GM06990 (cell line): ENCODE data around the gene RFPL4A.
"Not testable (repeated sequence)": the region's sequence is repeated elsewhere in the genome, so short reads cannot be mapped to it uniquely, and the experiment has no call there.

ENCODE experiments used
- DNase-seq: peaks from one replicate; pipeline ENCODE4 v3.0.0-alpha.2; 2011; ENCODE audit not compliant: insufficient read length; ENCODE audit errors: extremely low read depth
- H3K27me3 ChIP-seq: replicated peaks from 2 replicates; pipeline ENCODE4 v1.6.0; 2011; ENCODE audit warnings: low read length; ENCODE audit not compliant: control insufficient read depth, insufficient read depth
- H3K36me3 ChIP-seq: 2 replicates; pipeline ENCODE4 v1.5.1; 2011; ENCODE audit warnings: low read length; ENCODE audit not compliant: control insufficient read depth, insufficient read depth
- H3K4me3 ChIP-seq: replicated peaks from 2 replicates; pipeline ENCODE4 v1.5.1; 2011; ENCODE audit warnings: low read depth, mild to moderate bottlenecking, control low read depth, low read length
- TF ChIP-seq, protein P1 (sequence below): IDR thresholded peaks from 2 replicates; pipeline ENCODE4 v1.5.1; 2011; ENCODE audit warnings: low read length, control low read depth, mild to moderate bottlenecking, inconsistent platforms; ENCODE audit not compliant: insufficient read depth, poor library complexity, severe bottlenecking

RFPL4A gene

DNA sequence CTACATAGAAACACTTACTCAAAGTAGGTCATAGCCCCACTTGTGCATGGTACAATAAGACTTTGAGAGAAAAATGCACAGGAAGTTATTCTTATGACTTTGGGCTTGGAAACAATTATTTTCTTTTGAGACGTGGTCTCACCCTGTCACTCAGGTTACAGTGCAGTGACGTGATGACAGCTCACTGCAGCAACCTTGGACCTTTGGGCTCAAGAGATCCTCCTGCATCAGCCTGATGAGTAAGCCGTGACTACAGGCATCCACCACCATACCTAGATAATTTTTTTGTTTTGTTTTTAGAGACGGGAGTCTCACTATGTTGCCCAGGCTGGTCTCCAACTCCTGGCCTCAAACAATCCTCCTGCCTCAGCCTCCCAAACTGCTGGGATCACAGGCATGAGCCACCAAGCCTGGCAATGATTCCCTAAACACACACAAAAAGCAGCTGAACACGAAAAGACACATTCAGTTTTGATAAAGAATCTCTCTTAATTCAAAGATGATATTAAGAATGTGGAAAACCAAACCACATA, 38.6 kb upstream of the RFPL4A start:
- Histone ChIP-seq H3K36me3 (no peaks in the 10 kb centered on the region), H3K4me3 (no peak overlapping the region), H3K27me3 (no peaks in the 10 kb centered on the region)
- no peak for DNase-seq
- TF ChIP-seq, protein P1, sequence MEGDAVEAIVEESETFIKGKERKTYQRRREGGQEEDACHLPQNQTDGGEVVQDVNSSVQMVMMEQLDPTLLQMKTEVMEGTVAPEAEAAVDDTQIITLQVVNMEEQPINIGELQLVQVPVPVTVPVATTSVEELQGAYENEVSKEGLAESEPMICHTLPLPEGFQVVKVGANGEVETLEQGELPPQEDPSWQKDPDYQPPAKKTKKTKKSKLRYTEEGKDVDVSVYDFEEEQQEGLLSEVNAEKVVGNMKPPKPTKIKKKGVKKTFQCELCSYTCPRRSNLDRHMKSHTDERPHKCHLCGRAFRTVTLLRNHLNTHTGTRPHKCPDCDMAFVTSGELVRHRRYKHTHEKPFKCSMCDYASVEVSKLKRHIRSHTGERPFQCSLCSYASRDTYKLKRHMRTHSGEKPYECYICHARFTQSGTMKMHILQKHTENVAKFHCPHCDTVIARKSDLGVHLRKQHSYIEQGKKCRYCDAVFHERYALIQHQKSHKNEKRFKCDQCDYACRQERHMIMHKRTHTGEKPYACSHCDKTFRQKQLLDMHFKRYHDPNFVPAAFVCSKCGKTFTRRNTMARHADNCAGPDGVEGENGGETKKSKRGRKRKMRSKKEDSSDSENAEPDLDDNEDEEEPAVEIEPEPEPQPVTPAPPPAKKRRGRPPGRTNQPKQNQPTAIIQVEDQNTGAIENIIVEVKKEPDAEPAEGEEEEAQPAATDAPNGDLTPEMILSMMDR: no peak

DNA sequence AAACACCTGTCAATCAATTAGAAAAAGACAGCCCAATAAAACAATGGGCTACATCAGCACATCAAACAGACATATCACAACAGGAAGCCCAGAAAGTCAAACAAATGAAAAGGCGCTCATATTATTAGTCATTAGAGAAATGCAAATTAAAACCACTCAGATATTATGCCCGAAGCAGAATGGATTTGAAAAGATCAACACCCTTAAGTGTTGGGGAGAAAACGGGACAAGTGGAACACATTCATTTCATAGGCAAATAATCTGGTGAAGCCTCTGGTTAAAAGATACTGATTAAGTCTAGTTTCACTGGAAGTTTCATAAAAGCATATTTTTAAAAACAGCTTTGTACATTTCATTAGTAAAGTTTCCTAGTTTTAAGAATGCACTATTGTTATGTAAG, 38.1 kb upstream of the RFPL4A start:
- TF ChIP-seq, protein P1: no peak
- DNase-seq: no peak
- Histone ChIP-seq H3K36me3 (no peaks in the 10 kb centered on the region), H3K27me3 (no peaks in the 10 kb centered on the region), H3K4me3 (no peak overlapping the region)

DNA sequence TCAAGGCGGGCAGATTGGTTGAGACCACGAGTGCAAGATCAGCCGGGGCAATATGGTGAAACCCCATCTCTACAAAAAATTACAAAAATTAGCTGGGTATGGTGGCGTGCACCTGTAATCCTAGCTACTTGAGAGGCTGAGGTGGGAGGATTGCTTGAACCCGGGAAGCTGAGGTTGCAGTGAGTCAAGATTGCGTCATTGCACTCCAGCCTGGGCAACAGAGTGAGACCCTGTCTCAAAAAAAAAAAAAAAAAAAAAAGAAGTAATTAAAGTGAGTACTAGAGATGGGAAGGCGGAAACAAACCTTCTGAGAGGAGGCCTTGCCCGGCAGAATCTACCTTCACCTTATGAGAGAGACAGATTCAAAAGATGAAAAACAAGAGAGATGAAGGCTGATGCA, 35.4 kb upstream of the RFPL4A start:
- Histone ChIP-seq H3K36me3 (no peaks in the 10 kb centered on the region), H3K27me3 (no peaks in the 10 kb centered on the region), H3K4me3 (no peak overlapping the region)
- no peak for DNase-seq
- TF ChIP-seq, protein P1: no peak

DNA sequence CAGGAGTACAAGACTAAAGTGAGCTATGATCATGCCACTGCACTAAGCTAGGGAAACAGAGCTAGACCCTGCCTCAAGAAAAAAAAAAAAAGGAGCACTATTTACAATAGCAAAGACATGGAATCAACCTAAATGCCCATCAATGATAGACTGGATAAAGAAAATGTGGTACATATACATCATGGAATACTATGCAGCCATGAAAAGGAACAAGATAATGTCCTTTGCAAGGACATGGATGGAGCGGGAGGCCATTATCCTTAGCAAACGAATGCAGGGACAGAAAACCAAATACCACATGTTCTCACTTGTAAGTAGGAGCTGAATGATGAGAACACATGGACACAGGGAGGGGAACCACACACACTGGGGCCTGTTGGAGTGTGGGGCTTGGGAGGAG, 28.5 kb upstream of the RFPL4A start:
- not testable (repeated sequence) for H3K36me3 ChIP-seq, H3K27me3 ChIP-seq, H3K4me3 ChIP-seq, DNase-seq

DNA sequence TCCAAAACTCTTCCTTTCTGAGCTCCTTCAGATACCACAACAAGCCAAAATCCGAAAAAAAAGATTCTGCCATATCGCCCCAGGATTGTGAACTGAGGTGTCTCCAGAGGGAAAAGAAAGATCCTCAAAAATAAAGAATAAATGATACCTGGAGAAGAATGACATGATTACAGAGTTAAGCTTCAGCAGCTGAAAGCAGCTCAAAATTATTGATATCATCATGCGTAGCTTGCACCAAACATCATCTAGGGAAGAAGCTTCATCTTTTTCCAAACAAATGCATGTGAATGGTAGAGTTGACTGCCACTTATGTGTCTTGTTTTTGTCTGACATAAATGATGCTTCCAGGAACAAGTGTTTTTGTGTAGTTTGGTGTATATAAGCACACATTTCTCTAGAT, 20.6 kb upstream of the RFPL4A start, which contains the start of gene NLRP9:
Gene NLRP9, minus strand, starts transcription at position 101 of the 400 bp plus-strand sequence. Its CDS starts 28 bp downstream, at position 73.
- TF ChIP-seq, protein P1: no peak
- Histone ChIP-seq H3K36me3 (no peaks in the 10 kb centered on the region), H3K27me3 (no peaks in the 10 kb centered on the region), H3K4me3 (no peak within 1 kb of the TSS)
- DNase-seq: no peak

DNA sequence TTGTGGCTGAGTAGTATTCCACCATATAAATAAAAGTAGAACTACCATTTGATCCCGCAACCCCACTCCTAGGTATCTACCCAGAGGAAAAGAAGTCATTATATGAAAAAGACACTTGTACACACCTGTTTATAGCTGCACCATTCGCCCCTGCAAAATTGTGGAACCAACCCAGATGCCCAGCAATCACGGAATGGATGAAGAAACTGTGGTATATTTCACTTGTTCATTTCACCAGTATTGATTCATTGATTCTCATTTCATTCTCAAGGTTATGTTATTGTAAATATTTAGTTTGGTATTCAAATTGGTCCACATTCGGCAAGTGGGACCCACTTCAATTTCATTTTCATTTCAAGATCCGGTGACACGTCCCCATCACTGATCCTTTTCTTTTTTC, 8.2 kb upstream of the RFPL4A start:
- no peak for DNase-seq
- Histone ChIP-seq H3K36me3 (no peaks in the 10 kb centered on the region), H3K27me3 (no peaks in the 10 kb centered on the region), H3K4me3 (no peak overlapping the region)
- TF ChIP-seq, protein P1: no peak
